CD4-positive, alpha-beta T cell treated with Interleukin-21 for 1 hour (primary cell): ENCODE results near the gene MCM3.

Source experiments
- DNase-seq: peaks from one replicate; pipeline ENCODE4 v3.0.0-alpha.2; 2020

Gene MCM3

DNA sequence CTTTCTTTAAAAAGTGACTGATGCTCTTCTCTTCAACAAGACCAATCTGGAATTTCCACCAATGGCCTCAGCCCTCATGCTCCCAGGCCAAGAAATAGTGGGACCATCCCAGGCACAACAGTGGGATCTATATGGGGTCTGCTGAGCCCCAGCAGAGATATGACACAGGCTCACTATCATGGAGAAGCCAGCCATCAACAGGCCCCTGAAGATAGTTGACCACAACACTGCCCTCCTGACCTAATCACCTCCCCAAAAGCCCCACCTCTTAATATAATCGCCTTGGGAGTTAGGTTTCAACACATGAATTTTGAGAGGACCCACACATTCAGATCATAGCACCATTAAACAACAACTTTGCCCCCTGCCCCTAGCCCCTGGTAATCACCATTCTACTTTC is 16.8 kb upstream of the MCM3 start:
- no peak for DNase-seq

DNA sequence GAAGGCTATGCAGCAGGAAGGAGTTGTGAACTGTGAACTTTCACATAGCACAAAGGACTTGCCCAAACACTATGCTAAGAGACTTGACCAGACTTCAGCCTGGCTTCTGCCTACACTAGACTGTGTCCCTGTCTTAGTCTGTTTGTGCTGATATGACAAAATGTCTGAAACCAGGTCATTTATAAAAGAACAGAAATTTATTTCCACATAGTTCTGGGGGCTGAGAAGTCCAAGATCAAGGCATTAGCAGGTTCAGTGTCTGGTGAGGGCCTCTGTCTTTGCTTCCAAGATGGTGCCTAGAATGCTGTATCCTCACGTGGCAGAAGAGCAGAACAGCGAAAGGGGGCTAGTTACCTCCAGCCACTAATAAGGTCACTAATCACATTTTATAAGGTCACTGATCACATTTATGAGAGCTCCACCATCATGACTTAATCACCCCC is 16.0 kb upstream of the MCM3 start:
- DNase-seq, result no peak

GRCh38 chr6:52299653-52300052 is 15.1 kb upstream of the MCM3 start:
- DNase-seq, result no peak

- DNase-seq, result no peak
Observed at GRCh38 chr6:52297433-52297832, 12.9 kb upstream of the MCM3 start.

- no peak for DNase-seq
Observed at GRCh38 chr6:52293067-52293466, 8.5 kb upstream of the MCM3 start.

- DNase-seq, result no peak
Observed at GRCh38 chr6:52288841-52289240, 4.3 kb upstream of the MCM3 start.

DNA sequence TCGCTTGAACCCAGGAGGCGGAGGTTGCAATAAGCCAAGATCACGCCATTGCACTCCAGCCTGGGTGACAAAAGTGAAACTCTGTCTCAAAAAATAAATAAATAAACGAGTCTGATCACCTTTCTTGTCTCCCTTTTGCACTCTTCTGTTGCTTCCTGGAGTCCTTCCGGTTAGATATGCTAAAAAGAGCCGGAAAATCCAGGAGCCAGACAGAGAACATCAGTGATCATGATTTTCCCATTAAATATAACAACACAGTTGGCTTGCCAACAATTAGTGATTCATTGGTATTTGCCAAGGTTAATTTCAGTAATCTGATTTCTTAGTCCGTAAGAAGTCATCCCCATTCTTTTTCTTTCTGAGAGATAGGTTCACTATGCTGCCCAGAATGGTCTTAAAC is 3.7 kb upstream of the MCM3 start:
- DNase-seq, result no peak

DNA sequence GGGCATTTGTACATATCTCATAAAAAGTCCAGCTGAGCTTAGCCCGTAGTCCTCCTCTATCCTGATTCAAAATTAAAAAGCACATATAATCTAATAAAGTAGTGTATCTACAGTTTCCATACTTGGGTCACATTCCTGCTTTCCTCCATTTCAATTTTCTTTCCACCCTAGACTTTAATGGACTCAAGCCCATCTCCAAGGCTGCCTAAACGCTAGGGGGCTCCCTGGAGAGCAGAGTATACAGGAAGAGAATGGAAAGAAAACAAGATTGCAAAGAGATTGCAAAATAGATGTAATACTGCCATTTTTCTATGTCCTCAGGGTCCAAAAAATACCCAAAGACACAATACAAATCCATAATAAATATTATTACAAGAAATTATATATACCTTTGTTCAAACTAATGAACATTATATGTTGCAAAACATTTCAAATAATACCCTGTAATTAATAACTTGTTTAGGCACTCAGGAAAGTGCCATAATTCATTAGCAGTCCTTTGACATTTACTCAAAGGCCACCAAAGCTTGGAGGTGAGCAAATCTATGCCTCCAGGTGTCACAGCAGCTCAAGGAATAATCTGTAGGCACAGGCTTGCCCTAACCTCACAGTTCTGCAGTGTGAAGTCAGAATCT is 2.4 kb upstream of the MCM3 start:
- peak; percentile 64 for DNase-seq

DNA sequence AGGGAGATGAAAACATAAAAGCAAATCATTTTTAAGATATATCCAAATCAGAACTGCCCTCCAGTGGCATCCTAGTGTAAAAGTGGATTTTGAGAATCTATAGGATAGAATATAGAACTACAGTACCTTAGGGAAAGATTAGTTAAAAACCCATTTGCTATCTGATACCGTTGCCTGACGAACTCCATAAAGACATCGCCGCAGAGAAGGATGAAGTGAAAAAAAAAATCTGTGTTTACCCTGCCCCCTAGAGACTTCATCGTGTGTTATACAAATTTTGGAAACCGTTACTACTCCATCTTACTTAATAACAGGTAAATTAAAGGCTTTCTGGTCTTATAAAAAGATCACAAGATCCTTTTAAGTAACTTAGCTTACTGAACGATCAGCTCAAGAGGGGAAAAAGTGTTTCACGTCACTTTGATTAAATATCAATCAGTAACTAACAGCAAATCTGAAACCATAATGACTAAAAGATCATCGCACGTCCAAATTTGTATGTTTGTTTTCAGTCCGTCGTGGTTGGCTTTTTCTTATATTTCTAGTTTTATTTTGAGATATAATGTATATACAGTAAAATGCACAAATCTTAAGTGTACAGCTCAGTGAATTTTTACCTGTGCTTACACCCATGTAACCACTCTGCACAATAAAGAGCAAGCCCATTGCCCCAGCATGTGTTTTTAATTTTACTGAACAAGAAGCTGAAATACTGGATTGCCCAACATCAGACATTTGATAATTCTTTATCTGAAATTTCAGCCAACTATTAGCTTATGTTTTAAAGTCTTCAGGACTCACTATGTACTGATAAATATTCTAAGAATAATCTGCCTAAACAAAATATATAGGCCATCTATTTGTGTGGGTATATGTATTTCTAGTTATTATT is 881 bp upstream of the MCM3 start:
- DNase-seq, result peak; percentile 54

DNA sequence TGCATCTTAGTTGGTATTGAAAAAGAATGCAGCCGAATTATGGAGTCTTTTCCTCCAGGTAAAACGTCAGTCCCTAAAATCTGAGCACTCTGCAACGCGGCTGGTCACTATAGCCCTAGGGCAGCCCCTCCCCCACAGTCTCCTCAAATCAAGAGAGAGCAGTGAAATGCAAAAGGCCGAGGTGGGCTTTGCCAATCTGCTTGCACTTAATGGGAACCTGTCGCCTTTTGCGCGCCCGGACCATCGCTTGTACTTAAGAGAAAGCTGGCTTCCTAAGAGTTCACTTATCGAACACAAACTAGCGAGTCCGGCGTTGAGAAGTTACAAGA is 447 bp downstream of the MCM3 start:
- peak; percentile 19 for DNase-seq

DNA sequence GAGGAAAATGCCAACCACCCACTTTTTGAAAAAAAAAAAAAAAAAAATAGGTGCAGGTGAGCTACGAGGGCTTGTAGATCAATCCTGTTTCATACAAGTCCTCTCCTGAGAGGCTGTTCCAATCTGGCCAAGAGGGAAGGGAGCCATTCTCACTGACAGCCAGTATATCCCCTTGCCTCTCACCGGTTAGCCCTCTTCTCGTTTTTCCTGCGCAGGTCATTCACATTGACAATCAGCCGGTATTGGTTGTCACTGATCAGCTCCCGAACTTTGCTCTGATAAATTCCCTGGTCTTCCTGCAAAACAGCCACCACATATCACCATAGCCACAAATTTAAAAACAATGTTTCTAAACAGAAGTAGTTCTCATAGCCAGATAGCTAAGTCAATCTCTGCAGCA is 1.4 kb downstream of the MCM3 start:
- no peak for DNase-seq

DNA sequence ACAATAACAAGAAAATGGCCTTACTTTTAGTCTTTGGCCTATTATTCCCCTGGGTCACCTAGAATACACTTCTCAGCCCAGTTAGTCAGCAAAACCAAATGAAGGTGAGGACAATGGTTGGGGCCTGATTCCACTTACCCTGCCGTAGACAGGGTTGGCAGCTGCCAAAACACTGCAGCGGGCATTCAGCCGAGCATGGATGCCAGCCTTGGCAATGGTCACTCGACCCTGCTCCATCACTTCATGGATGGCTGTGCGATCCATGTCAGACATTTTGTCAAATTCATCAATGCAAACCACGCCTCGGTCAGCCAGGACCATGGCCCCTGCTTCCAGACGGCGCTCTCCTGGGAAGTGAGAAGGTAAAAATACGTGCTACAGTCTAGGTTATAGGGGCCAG is 8.4 kb downstream of the MCM3 start:
- no peak for DNase-seq

DNA sequence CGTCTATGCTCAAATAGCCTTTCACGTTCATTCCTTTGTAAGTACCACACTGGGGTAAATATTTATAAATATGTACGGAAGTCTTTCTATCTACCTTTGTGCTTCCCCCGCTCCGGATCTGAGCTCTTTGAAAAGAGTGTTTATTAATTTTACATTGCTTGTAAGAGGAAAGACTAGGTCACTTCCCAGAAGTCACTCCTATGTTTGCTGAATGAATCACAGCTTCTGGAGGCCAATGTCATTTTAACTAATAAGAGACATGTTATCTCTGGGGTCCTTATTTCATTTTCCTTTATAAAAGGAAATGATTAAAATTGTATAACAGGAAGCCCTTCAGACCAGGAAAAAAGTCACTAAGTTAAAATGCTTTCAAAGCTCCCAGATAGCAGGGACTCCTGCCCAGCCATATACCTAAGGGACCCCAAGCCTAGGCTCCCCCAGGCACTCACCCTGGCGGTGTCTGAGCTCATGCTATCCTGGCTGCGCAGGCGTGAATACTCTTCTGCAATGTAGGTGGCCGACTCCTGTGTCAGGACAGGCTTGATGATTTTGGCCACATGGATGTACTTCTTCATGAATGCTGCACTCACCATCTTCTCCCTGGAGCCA is 12.6 kb downstream of the MCM3 start:
- no peak for DNase-seq

- DNase-seq, result peak; percentile 74
Observed at GRCh38 chr6:52263709-52264540, 20.6 kb downstream of the MCM3 start.

GRCh38 chr6:52262620-52263344 is 21.8 kb downstream of the MCM3 start:
- no peak for DNase-seq

GRCh38 chr6:52261229-52261628 is 23.3 kb downstream of the MCM3 start:
- DNase-seq, result no peak

GRCh38 chr6:52260634-52261033 is 23.9 kb downstream of the MCM3 start:
- no peak for DNase-seq

GRCh38 chr6:52255434-52255833 is 29.1 kb downstream of the MCM3 start:
- DNase-seq, result no peak

DNA sequence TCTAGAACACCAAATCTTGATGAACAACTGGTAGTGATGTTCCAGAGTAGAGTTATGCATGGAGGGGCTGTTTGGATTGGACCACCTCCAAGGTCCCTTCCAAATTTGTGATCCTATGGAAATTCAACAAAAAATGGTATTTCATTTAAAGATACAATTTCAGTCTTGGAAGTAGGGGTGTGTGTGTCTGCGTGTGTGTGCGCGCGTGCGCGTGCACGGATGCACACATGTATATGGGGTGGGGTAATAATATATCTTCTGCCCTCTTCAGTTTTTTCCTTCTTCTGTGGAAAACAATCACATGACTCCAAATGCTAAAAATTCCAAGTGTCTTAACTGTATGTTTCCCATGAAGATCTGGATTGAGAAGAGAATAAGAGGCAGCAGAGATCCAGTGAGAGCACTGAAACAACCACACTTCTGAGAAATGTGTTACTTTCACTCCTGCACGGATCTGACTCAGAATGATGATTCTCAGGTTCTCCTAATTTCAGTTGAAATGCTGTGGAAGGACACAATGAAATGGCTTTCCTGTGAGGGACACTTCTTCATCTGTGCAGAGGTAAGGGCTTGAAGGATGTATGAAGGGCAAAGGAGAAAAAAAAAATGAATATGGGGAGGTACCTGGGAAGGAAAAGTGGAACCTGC is 29.7 kb downstream of the MCM3 start:
- no peak for DNase-seq

DNA sequence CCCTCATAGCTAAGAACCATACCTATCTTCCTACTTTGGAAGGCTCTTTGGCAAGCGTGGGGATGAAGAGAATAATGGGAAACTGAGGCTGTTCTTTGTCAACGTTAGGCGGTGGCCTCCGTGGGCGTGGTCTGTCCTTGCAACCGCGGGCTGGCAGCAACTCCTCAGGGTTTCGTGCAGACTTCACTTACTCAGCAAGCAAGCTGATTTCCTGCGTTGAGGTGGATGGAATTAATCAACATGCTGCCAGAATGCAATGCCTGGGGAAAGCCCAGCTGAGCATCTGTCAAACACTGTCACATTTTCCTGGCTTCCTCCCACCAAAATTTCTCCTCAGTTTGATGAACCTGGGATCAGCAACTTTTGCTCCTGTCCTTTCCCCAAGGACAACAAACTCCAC is 31.0 kb downstream of the MCM3 start:
- DNase-seq, result no peak

- no peak for DNase-seq
Observed at GRCh38 chr6:52251113-52251512, 33.4 kb downstream of the MCM3 start.

DNA sequence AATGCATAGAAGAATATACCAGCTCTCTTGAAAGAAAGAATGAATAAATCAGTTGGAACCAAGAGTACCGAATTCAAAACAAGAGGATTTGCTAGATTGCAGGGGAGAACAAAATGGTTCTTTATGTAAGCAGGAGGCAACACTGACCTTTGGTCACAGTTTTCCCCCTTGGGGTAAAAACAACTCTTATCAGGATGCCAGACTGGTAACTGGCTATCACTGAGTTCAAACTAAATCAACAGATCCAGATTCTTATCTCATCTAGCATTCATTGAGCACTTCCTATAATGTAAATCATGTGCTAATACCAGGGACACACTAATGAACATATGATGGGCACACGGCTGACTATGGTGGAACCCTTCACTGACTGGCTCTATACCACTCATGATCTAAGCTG is 35.5 kb downstream of the MCM3 start:
- DNase-seq, result no peak
